ENCODE results near the gene HRH1. TPM values are rescaled to one million over a fixed set of nuclear protein-coding genes. Genes with fewer than 3 reads are reported as not detected.

Gene HRH1
- total and polyA plus RNA-seq, 2 donors (not counting 3 experiments of a cell fraction or from before 2014, with no cell fraction given), result 16.2 to 21.2 TPM

- POLR2A ChIA-PET, result no interaction called here
These were observed 91.0 kb downstream of the HRH1 start for GRCh38 chr3:11245276-11245675.

More at GRCh38 chr3:11245276-11245675, 91.0 kb downstream of the HRH1 start:
- no peaks in the 10 kb centered on the region for H3K4me1 ChIP-seq (ENCODE audit: control insufficient read depth, extremely low read depth, insufficient read depth, low read length)
- no TSS peak for BruUV-seq (replicated peaks)
- DNase-seq (ENCODE audit: low read depth, low spot score) (no peak), FAIRE-seq (no peak)
- H4K20me1 ChIP-seq (replicated peaks; ENCODE audit: control insufficient read depth, extremely low read depth, insufficient read depth, low read length), result no peaks in the 10 kb centered on the region
- no peak overlapping the region for H3K4me2 ChIP-seq (ENCODE audit: insufficient read depth, low read length)
- no peaks in the 10 kb centered on the region for H3K9me1 ChIP-seq (replicated peaks; ENCODE audit: control insufficient read depth, extremely low read depth, insufficient read depth, low read length)
- TF ChIP-seq MYC (IDR thresholded peaks at IDR 0.05; ENCODE audit: low read depth, low read length), result no peak
- TF ChIP-seq CTCF (IDR thresholded peaks at IDR 0.05; ENCODE audit: extremely low read depth in 1 of 2, insufficient read depth in 1 of 2, low read depth in 1 of 2, low read length in 2 of 2), result no peak
- H3K27me3 ChIP-seq (ENCODE audit: control insufficient read depth in 2 of 2, insufficient read depth in 2 of 2, low read length in 2 of 2), result no peaks in the 10 kb centered on the region
- H2AFZ ChIP-seq (ENCODE audit: low read depth, low read length), result no peak overlapping the region
- no peaks in the 10 kb centered on the region for H3K9me3 ChIP-seq (replicated peaks; ENCODE audit: control insufficient read depth, insufficient read depth, low read length)
- H3K79me2 ChIP-seq (ENCODE audit: control insufficient read depth, insufficient read depth, low read length), result peaks cover 17% of the 10 kb centered on the region
- no peaks in the 10 kb centered on the region for H3K36me3 ChIP-seq (ENCODE audit: control insufficient read depth in 2 of 2, extremely low read depth in 1 of 2, insufficient read depth in 2 of 2, low read length in 2 of 2)
- no peak overlapping the region for H3K9ac ChIP-seq (replicated peaks; ENCODE audit: extremely low read depth, insufficient read depth, low read length)
- H3K27ac ChIP-seq (ENCODE audit: insufficient read depth, low read depth, low read length), result no peak overlapping the region
- dilution Hi-C loops (cut with MboI; ENCODE audit: extremely low pct_ligation_motif_present, low sequenced_read_pairs), result no loop called here
- H3K4me3 ChIP-seq (replicated peaks in 1 of 3; ENCODE audit: insufficient read depth in 1 of 3, low read depth in 1 of 3, low read length in 3 of 3), result no peak overlapping the region
- CTCF ChIA-PET, result interaction anchor here (1.2 to 2.9 kb wide), 4 partner anchors 27 to 90 kb away, joined by 3 to 9 read pairs (median 4); partner anchors contain the start of gene ATG7
- intact Hi-C loops (cut with micrococcal nuclease), result no loop called here
